Stimulated activated CD4-positive, alpha-beta T cell treated with anti-CD3 and anti-CD28 coated beads, Interleukin-1b, Interleukin-23, amount 100 ng/mL, for 24 hours (primary cell): ENCODE results near the gene TMEM253.

Experiments used
- DNase-seq, 4 experiments: peaks; one replicate each; pipeline ENCODE4 v3.0.0-alpha.2; 2020; ENCODE audit warnings: low read depth in 4 of 4, low spot score in 1 of 4

The TMEM253 gene

DNA sequence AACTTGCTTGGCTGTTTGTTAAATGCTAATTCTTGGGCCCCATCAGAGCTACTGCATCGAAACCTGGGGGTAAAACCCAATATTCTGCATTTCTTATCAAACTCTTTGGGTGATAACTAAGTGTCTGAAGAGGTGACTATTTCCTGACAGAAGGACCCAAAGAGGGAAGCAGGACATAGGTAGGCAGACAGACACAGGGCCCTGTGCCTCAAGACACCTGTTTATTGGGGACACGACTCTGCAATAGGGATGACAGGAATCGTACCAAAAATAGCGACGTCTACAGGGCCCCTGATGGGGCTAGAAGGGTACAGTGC lies 11.0 kb upstream of the TMEM253 start:
- DNase-seq, result no peak

DNA sequence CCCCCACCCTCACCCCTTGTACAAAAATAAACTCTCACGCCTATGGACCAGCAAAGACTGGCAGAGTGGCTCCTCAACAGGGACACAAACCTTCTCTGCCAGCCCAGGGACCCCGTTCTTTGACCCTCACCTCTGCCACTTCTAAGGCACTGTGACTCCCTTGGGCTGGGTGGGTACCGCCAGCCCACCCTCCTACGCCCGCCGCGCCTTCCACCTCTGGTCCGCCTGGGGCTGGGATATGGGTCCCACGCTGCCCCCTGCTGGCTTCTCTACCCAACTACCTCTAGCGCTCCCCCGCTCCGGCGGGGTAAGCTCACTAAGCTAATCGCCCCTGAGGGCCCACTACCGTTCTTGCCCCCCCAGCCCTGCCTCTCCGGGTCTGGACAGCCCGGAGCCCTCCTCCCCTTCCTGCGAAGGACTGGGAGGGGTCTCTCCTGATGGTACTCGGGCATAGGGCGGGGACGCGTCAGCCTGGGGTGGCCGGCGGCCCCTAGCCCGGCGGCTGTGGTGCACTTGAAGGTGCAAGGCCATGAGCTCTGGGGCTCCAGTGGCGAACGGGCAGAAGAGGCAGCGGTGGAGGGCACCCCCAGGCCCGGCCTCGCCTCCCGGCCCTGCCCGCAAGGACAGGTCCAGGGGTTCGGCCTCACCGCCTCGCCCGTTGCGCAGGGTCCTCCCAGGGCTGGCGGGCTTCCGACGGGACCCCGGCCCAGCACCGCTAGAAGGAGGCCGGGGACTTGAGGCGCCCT lies 10.5 kb upstream of the TMEM253 start:
- DNase-seq, result no peak

DNA sequence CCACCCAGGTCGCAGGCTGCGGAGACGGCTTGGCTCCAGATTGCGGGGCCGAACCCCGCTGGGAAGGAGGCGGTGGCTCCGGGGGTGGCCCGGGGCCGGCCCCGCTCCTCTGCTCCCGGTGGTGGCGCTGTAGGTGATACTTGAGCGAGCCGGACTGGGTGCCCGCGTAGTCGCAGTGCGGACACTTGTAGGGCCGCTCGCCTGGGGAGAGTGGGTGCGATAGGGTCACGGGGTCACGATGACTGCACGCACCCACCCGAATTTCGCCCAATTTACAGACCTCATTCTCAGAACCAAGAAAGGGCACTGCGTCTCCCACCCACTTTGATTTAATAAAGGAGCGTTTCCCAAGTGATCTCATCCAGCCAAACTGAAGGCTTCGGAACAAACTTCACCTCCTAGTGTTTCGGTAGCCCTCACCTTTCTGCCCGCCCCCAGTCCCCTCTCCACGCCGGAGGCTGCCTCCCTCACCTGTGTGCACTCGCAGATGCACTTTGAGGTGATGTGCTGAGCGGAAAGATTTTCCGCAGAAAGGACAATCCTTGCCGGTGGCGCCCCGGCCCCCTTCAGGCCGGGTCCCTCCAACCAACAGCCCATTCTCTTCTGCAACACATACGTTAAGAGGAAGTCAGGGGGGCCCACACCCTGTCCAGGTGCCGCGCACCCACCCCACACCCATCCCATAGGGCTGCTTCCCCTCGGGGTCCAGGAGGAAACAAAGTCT lies 9.8 kb upstream of the TMEM253 start:
- no peak for DNase-seq

DNA sequence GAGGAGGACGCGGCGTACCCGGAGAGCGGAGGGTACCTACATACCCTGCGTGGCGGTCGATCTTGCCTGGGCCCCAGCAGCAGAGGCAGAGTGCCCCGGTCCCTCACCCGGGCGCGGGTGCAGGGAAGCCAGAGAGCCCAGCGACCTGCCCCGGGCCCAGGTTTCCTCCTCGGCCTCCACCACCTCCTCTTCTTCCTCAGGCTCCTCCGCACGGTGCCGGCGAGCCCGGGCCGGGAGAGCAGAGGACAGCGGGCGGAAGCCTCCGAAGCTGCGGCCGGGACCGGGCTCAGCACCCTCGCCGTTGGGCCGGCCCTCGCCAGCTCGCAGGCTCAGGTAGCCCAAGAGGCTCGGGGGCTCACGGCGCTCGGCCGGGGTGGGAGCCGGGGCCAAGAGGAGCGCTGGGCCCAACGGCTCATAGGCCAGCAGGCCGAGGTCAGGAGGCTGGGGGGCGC lies 9.0 kb upstream of the TMEM253 start:
- no peak for DNase-seq

DNA sequence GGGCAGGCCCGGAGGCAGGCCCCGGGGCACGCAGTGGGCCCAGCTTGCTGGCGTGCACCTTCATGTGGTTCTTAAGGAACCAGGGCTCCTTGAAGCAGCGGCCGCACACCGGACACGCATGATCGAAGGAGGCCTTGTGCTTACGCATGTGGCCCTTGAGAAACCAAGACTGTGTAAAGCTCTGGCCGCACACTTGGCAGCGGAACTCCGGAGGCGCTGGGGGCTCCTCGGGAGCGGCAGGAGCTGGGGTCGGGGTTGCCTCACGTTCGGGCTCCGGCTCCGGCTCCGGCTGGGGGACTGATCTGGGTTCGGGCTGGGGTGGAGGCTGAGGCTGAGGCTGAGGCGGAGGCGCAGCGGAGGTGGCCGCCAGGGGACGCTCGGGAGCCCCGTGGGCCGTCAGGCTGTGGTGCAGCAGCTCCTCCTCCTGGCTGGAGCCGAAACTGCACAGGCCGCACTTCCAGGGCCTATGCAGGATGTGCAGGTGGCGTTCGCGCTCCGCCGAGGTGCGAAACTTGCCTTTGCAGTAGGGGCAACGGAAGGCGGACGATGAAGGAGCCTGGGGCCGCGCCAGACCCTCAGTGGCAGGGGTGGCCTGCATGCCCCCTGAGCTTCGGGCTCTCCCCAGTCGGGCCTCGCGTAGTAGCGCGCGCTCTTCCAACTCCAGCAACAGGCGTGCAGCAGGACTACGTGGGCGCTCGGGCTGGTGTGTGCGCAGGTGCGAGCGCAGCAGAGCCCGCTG lies 8.4 kb upstream of the TMEM253 start:
- DNase-seq, result peak; percentile 85 to 95 (median 86)

DNA sequence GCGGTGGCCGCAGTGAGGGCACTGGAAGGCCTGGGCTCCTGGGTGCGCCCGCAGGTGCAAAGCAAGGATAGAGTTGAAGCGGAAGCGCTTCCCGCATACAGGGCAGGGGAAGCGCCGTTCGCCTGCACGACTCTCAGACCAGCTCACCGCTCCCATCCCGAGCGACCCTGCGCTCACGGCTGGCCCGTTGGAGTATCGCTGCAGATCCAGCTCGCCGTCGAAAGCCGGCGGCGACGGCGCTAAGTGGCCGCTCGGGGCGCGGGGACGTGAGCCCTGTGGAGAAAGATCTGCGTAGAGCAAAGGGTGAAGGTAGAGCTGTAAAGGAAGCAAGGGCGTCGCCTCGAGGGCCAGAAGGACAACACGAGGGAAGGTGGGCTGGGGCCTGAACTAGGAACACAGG lies 7.8 kb upstream of the TMEM253 start:
- no peak for DNase-seq

DNA sequence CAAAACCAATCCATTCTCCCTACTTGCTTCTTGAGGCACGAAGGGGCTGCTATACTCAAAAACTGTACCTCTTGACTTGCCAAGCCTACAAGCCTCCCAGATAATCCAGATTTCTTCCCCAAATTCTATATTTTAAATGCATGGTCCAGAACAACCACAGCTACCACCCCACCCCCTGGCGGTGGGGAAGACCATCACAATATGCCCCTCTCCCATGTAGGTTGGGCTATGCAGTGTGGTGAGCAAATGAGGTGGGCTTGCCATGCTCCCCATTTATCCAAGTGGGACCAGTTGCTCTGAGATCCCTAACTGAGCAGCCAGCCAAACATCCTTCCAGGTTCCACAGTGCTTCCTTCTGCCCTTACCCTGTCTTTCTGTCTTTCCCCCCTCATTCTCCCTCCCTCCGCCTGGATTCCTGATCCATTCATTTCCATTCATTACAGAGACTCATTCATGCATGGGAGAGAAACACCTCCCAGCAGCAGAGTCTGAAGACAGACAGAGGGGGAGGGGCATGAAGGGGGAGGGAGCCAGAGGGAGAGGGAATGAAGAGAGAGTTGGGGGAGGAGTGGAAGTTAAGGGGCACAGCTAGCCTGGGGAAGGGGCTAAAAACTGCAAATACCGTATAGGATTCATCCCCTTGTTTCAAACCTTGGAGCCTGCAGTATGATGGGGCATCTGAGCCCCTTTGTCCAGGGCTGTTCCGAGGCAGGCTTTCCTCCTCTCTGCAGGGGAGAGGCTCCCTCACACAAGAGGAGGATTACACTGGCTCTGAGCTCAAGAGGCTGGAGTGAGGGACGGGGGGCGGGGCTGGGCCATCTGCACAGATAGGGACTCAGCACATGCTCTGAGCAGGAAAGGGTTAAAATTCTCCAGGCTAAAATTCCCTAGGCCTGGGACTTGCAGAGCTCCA lies 6.8 kb upstream of the TMEM253 start:
- no peak for DNase-seq

DNA sequence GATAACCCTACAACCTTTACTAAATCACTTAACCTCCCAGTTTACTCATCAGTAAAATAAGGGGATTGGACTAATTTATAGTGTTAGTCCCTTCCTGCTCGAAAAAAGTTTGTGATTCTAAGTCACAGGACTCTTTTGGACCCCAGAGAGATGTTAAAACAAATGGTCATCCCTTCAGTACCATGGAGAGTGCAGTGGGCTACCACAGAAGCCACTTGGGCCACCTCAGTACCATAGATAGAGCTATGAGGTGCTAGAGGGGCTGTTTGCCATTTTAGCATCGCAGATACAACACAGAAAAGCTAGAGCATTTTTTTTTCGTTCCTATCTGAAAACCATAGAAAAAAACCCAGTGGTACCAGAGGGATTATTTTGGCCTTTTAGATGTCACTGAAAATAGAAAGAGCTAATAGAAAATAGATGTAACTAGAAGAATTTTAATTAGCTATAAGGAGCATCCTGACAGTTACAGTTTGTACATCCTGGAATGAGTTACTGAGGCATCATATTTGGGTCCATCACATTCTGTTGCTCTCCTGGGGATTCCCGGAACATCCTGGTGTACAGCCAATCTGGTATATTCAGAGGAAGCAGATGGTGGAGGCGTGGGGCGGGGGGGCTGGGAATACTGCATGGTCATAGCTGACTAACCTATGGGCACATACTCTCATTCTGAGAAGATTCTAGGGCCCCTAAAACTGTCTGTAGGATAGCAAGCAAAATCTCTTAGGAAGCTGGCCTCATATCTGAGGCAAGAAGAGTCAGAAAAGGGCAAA lies 5.2 kb upstream of the TMEM253 start:
- DNase-seq, result no peak

DNA sequence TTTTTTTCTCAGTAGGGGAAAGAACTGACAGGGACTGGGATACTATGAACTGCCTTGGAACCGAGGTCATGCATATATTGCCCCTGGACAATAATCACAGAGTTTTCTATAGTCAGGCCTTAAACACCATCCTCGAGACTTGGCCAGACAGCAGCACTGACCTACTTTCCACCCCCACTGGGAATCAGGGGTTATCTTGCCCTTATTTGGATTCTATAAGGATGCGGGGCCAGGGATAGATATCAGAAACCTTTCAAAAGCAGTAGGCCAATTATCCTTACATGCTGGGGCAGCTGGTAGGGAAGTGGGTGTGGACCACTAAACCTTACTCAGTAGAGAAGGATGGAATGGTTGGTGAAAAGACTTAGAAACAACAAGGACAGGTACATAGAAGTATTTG lies 4.4 kb upstream of the TMEM253 start:
- DNase-seq, result no peak

DNA sequence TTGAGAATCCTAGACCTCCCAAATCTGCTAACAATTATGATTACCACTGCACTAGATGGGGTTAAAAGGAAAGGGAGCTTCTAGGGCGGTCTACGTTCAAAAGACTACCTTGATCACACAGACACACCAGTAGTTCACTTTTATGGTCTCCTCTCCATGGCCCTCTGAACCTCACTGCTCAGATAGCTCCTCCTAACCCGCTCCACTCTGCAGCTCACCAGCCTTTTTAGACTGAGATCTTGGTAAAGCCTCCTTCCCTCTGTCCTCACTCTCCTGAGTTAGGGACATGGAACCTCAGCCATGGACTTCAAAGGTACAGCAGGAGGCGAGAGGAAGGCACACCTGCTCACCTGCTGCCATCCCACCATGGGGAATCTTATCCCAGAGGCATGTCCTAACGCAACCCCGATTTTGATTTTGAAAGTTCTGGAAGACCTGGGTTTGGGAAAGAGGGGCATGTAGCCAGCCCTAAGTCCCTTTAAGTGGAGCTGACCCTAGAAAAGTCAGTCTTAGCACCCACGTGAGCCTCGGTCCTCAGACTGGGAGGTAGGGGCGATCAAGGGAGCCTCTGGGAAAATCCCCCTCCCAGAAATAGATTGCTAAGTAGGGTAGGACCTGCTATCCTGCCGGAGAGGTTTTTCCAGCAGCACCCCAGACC lies 3.8 kb upstream of the TMEM253 start:
- DNase-seq, result no peak

DNA sequence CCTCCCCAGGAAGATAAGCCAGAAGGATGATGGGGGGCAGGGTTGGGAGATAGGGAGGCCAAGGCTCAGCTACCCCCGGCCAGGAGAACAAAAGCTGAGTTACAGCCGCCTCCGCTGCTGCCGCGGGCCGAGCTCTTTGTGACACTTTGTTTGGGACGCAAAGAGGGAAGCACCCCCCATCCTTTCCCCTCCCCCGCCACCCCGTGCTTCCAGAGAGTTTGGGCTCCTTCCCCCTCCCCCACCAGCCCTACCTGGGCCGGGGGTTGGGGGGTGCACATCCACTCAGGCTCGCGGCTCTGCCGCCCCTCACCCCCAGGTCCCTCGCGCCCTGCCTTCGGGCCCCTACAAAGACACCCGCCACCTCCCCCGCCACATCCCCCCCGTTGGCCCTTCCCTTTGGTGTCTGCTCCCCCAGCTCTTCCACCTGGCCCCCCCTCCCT lies 3.2 kb upstream of the TMEM253 start:
- DNase-seq, result no peak

DNA sequence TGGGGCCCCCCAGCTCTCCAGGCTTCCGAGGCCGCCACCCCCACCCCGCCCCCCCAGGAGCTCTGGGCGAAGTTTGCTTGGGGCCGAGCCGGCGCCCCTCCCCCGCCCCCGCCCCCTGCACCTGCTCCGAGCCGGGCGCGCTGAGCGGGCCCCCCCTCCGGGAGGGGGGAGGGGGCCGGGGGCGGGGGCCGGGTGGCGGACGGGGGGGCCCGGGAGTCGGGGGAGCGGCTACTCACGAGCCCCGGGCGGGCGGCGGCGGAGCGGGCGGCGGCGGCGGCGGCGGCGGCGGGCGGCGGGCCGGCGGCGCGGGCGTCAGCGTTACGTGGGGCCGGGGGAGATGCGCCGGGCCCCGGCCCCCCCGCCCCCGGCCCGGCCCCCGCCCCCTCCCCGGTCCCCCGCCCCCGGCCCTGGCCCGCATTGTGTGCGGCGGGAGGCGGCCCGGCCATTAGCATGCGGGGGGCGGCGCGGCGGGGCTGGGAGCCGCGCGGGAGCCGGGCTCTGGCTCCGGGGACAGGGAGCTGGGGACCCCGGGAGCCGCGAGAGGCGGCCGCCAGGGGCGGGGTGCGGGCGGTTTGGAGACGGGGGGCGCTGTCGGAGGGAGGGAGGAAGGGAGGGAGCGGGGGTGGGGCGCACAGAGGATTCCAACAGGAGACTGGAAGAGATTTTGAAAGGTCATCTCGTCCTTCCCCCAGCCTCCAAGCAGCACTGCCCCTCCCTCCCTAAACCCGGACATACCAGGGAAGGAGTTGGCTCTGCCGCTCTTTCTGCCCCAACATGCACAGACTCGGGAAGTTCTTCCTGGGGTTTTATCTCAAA lies 2.6 kb upstream of the TMEM253 start, which contains the start of gene ZNF219:
ZNF219 (minus strand) TSS at position 580 of the 816 bp plus-strand sequence. CDS start 5,064 bp downstream, outside the sequence.
- DNase-seq, result no peak

DNA sequence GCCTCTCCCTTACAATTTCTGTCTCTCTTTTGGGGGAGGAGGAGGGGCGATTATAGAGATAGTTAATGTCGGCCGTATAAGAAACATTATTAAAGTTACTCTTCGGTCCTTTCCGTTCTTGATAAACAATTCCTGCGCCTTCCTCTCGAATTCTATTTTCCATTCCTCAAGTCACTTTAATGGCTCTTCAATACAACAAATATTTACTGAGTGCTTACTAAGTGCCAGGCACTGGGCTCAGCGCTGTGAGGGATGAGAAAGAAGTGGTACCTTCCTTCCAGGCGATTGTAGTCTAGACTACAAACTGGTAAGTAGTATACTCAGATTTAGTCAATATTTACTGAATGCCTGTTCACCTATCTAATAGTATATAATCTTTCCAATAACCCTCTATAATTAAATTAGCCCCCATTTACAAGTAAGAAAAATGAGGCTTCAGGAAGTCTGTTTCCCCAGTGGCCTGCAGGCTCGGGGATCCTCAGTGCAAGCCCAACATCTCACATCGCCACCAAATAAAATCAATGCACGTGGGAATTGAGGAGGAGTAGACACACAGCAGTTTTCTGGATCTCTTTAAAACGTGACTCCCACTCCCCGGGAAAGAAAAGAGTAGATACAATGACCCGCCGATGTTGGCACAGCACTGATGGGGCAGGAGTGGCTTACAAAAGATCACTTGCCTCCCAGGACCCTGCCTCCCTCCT lies 1.8 kb upstream of the TMEM253 start:
- DNase-seq, result no peak

DNA sequence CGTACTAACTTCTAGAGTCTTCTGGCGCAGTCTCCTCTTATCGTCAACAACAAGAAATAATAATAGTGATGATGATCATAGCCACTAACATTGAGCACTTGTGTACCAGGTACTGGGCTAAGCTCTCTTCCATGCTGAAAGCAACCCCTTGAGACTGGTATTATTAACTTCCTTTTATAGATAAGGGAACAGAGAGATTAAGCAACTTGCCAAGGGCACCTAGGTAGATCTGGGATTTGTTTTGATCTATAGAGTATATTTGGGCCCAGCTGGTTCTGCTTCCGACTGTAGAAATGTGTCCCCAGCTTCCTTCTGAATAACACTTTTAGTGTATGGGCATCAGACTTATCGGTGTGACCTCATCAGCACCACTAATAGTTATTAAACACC lies 1.3 kb upstream of the TMEM253 start:
- no peak for DNase-seq

DNA sequence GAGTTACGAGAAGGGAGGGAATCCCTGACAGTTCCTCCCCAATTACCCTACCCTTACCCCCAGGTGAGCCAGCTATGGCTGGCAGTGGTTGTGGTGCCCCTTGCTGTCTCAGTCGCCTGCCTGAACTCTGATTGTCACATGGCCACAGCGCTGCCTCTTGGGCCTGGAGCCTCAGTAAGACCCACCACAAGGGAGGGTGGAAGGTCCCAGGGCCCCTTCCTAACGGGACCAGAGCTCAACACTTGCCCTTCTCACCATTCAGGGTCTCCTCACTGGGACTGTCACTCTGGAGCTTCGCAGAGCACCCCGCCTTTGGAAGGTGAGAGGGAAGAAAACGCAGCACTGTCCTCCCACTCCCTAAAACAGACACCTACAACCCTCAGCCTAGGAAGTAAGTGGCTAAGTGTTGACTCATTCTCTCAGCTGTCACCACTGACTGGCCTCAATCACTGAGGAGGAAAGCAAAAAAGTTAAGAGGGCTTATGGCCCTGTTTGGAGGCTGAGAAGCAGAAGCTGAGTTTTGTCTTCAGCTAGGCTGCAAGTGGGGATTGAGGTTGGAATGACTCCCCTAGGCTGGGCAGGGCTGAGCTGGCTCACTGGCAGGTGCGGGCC lies 1.0 kb downstream of the TMEM253 start:
- DNase-seq, result no peak

DNA sequence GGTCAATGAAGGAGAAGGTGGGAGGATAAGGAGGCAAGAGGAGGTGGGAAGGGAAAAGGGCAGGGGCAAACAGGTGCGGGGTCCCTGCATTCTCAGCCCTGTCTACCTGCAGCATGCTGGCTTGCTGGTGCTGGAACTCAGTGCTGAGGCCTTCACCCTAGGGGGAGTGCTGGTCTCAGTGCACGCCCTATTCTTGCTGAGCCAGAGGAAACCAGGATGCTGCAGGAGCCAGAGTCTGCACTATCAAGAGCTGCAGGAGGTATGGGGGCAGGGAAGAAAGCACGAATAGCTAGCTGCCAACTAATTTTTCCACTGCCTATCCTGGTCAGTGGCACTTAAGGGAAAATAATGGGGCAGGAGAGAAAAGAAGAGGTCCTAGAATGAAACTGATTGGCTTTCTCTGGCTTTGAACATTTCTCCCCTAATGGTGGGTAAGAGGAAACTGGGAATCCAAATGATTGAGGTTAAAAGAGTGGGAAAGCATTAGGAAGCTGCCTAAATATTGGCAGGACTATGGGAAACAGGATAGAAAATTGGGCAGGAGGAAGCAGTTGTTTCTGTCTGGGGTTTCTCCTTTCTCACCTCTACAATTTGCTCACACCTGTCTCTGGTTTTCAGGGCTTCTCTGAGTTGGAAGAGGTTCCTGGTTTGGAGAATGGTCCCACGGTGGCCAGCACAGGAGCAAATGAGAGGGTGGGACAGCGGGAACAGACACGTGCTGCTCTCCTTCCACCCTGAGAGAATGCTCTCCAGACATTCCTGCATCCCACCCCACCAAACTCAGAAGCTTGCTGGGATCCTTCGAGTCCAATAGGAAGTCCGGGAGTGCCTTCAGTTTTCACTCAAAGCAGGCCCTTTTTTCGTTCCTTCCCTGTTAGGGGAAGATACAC lies 1.9 kb downstream of the TMEM253 start:
- no peak for DNase-seq

DNA sequence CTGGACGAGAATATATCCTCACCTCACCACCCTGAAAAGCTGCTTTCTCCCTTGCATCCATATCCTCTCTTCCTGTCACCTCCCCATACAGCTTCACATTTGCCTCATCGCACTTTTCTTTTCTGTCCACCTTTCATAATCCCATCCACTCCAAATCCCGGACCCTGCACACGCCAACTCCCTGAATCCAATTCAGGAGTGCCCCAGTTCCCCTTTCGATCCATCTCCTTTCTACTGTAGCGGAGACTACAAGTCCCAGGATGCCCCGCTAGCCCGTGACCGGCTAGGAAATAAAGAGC lies 2.5 kb downstream of the TMEM253 start:
- DNase-seq, result no peak
